T-helper 2 cell treated with Interferon-gamma antibody and Interleukin-4, amounts not matched to agents 5 μg/mL and 100 μg/mL, for 36 hours (primary cell): Measurements from ENCODE around the gene PRUNE2.

ENCODE experiments used
- DNase-seq: peaks from one replicate; pipeline ENCODE4 v3.0.0; 2021; ENCODE audit warnings: low spot score
- H3K27ac Mint-ChIP-seq: one replicate; pipeline ENCODE4 v1.8.0; 2021; ENCODE audit warnings: mild to moderate bottlenecking, mixed read lengths
- H3K27me3 Mint-ChIP-seq: one replicate; pipeline ENCODE4 v1.8.0; 2021; ENCODE audit warnings: low read depth, mixed read lengths
- H3K36me3 Mint-ChIP-seq: one replicate; pipeline ENCODE4 v1.8.0; 2021; ENCODE audit warnings: low read depth, mixed read lengths
- H3K4me1 Mint-ChIP-seq: one replicate; pipeline ENCODE4 v1.8.0; 2021; ENCODE audit warnings: low read depth, mixed read lengths
- H3K4me3 Mint-ChIP-seq: one replicate; pipeline ENCODE4 v1.8.0; 2022; ENCODE audit warnings: mild to moderate bottlenecking, moderate library complexity, mixed read lengths
- H3K9me3 Mint-ChIP-seq: one replicate; pipeline ENCODE4 v1.8.0; 2021; ENCODE audit warnings: mixed read lengths

PRUNE2 gene

DNA sequence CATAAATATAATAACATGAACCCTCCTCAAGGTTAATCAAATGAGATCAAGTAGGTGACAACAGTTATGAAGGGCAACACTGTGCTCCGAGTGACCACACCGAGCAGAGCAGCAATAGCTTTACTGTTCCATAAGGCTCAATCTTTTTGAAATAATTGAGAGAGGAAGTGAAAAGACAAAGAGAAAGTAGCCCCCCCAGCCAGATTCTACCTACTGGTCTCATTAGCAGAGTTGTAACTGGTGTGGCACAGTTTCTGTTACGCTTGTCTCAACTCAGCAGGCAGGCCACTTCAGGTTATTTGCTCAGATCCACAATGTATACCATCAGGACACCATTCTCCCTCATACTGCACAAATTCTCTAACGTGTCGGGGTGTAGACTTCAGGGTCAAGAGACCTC lies 14.0 kb downstream of the PRUNE2 start:
- Mint-ChIP-seq H3K36me3 (no peaks in the 10 kb centered on the region), H3K4me1 (no peaks in the 10 kb centered on the region), H3K4me3 (no peak overlapping the region), H3K27me3 (peaks cover 2% of the 10 kb centered on the region), H3K27ac (no peak overlapping the region), H3K9me3 (no peaks in the 10 kb centered on the region)
- no peak for DNase-seq

DNA sequence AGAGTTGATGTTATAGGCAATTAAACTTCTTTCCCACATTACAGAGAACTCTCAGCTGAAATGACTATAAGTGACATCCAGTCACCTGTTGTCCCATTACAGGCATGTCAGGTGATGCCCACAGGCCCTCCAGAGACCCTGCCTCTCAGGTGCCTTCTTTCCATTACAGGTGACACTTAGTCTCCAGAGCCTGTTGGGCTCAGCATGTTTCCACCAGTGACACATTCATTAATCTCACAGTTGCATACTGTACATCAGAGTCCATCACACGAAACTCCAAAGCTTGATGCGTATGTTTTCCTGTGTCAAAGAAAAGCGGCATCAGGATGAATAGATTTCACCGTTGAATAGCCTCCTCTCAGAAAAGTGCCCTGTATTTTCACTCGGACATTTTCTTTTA lies 14.6 kb downstream of the PRUNE2 start:
- H3K4me3 Mint-ChIP-seq = no peak overlapping the region
- H3K9me3 Mint-ChIP-seq = no peaks in the 10 kb centered on the region
- H3K36me3 Mint-ChIP-seq = no peaks in the 10 kb centered on the region
- no peaks in the 10 kb centered on the region for H3K4me1 Mint-ChIP-seq
- no peak overlapping the region for H3K27ac Mint-ChIP-seq
- no peak for DNase-seq
- peaks cover 2% of the 10 kb centered on the region for H3K27me3 Mint-ChIP-seq

DNA sequence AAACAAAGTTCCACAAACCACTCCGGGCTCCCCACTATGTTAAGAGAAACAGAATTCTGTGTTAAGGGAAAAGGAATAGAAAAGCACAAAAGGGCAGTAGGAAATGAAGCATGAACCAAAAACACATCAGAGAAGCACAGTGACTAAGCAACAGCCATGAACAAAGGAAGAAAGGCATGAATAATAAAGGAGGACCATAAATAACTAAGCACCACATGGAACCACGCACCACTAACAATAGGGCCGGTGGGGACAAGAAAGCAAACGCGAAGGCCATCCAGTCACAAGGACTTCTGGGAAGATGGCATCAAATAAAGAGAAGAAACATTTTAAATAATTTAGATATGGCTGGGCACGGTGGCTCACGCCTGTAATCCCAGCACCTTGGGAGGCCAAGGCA lies 18.0 kb downstream of the PRUNE2 start:
- Mint-ChIP-seq H3K27me3 (peaks cover 2% of the 10 kb centered on the region), H3K27ac (no peak overlapping the region), H3K4me3 (no peak overlapping the region), H3K4me1 (no peaks in the 10 kb centered on the region), H3K9me3 (no peaks in the 10 kb centered on the region), H3K36me3 (no peaks in the 10 kb centered on the region)
- no peak for DNase-seq

DNA sequence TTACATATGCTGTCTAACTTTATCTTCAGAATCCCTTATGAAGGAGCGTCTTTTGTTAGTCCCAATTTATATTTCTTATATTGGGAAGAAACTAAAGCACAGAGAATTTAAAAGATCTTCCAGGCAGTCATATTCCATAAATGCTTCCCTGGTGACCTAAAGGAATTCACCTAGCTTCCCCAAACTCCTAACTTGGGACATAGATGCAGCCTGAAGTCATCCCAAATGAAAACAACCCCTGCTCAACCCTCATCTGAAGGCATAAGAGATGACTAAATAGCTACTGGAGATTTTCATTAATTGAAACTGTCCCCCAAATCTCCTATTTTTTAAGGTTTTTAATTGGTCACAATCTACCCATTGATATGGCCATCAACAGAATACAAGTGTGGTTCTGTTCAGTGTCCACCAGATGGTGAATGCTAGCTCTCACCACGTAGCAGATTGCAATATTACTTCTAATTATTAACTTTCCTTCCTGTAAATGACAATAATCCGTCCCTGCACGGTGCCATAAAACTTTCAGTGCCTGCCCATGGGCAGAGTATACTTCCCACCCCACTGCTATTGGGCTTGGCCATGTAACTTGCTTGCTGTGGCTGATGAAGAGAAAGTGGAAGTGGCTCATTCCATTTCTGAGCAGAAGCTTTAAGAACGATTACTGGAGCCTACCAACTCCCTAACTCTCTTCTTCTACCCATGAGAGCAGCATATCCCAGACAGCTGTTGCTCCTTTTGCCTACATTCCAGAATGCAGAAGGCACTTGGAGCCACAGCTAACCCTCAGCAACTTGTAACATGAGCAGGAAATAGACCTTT lies 18.7 kb downstream of the PRUNE2 start:
- Mint-ChIP-seq H3K4me3 (no peak overlapping the region), H3K9me3 (no peaks in the 10 kb centered on the region), H3K36me3 (no peaks in the 10 kb centered on the region), H3K27ac (no peak overlapping the region), H3K27me3 (peaks cover 2% of the 10 kb centered on the region), H3K4me1 (no peaks in the 10 kb centered on the region)
- no peak for DNase-seq

DNA sequence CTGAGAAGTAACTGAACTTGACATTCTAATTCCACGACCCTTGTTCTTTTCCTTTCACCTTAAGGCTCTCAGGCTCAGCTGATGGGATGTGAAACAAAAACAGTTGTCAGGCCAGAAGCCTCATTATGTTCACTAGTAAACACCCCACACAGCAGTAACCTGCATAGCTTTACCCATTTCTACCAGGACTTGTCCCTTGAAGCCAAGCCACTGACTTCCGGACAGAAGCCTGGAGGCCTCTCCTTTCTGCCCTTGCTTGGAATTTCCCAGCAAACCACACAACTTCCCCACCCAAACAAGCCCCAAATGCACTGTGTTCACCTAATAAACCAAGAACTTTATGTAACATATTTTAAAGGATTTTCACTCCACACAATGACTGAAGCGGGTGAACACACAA lies 19.6 kb downstream of the PRUNE2 start:
- Mint-ChIP-seq H3K27me3 (peaks cover 2% of the 10 kb centered on the region), H3K27ac (no peak overlapping the region), H3K4me1 (no peaks in the 10 kb centered on the region), H3K36me3 (no peaks in the 10 kb centered on the region), H3K9me3 (no peaks in the 10 kb centered on the region), H3K4me3 (no peak overlapping the region)
- DNase-seq = no peak

DNA sequence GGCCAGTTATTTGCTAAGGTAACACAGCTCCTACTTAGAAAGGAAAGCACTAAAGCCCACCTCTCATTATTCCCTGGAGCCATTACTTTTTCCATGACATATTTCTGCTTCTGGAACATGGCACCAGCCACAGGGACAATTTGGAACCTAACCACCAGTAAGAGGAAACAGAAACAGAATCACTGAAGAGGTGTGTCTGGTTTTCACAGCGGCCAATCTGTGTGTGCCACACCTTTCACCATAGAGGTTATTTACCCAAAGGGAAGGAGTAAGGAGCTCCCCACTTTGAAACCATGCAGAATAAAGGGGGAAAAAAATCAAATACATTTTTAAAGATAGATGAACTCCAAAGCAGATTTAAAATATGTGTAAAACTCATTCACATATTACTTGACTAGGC lies 21.1 kb downstream of the PRUNE2 start:
- Mint-ChIP-seq H3K4me1 (no peaks in the 10 kb centered on the region), H3K9me3 (no peaks in the 10 kb centered on the region), H3K36me3 (no peaks in the 10 kb centered on the region), H3K4me3 (no peak overlapping the region), H3K27ac (no peak overlapping the region), H3K27me3 (peaks cover 2% of the 10 kb centered on the region)
- DNase-seq = no peak

DNA sequence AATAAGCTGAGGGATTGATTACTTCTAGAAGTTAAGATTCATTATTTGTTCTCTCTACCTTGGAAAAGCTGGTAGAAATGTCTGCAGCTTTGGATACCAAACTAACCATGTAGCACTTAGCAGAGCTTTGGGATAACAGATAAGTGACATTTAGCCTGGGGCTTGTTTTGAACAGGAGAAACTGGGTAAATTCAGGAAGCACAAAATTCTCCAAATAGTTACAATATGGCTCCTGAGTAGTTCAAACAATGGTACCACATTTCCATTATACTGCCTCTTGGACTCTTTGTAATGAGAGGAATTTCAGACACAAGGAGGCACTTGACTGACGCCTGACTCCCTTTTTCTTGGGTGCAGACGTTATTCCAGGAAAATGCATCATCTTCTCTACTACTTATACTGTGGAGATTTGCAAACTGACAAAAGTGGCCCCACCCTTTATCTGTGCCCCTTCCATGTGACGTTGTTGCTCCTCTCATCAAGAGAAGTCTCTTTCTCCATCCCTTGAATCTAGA lies 22.5 kb downstream of the PRUNE2 start:
- Mint-ChIP-seq H3K27me3 (peaks cover 2% of the 10 kb centered on the region), H3K27ac (no peak overlapping the region), H3K9me3 (no peaks in the 10 kb centered on the region), H3K4me3 (no peak overlapping the region), H3K36me3 (no peaks in the 10 kb centered on the region), H3K4me1 (no peaks in the 10 kb centered on the region)
- DNase-seq = no peak

DNA sequence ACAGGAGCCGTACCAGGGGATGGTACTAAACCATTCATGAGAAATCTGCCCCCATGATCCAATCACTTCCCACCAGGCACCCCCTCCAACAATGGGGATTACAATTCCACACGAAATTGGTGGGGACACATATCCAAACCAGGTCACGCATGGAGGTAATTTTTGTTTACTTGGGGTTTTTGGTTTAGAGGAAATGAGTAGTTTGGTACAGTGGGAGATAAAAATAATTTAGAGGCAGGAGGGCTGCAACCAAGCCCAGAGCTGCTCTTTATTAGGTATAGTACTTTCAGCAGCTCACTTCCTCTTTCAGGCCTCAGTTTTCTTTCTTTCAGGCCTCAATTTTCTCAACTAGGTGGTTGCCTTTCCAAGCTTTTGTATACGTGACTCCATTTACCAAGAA lies 23.2 kb downstream of the PRUNE2 start:
- no peak for DNase-seq
- Mint-ChIP-seq H3K27me3 (no peaks in the 10 kb centered on the region), H3K27ac (no peak overlapping the region), H3K4me1 (no peaks in the 10 kb centered on the region), H3K9me3 (no peaks in the 10 kb centered on the region), H3K4me3 (no peak overlapping the region), H3K36me3 (no peaks in the 10 kb centered on the region)

DNA sequence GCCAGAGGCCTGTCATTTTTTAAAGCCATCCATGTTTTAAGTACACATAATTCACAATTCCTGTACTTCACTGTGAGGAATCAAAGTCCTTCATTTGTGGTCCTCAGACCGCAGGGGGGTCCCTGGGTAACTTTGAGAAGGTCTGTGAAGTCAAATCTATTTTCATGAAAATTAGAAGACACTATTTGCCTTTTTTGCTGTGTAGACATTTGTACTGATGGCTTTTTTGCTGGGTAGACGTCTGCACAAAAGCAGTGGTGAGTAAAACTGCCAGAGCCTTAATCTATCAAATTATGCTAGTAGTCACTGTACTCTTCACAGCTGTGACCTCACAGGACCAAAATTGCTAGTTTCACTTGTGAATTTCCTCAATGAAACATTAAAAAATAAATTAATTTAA lies 25.7 kb downstream of the PRUNE2 start:
- Mint-ChIP-seq H3K36me3 (no peaks in the 10 kb centered on the region), H3K9me3 (no peaks in the 10 kb centered on the region), H3K4me1 (no peaks in the 10 kb centered on the region), H3K4me3 (no peak overlapping the region), H3K27ac (no peak overlapping the region), H3K27me3 (no peaks in the 10 kb centered on the region)
- no peak for DNase-seq

DNA sequence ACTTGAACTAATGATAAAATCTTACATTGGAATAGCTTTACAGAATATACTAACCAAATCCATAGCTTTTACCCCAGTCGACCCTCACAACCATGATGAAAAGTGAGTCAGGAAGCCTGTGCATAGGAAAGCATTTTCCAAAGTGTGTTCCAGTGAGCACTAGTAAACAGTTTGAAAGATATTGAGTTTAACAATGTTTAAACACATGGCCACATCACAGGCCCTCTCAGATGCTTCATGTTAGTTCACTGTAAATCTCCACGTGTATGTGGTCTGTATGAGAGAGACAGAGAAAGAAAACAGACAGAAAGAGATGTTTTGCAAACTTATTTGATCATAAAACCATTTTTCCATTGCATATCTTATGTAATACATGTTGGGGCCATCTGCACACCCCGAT lies 27.0 kb downstream of the PRUNE2 start:
- no peak overlapping the region for H3K4me3 Mint-ChIP-seq
- H3K27ac Mint-ChIP-seq = no peak overlapping the region
- H3K27me3 Mint-ChIP-seq = no peaks in the 10 kb centered on the region
- H3K4me1 Mint-ChIP-seq = no peaks in the 10 kb centered on the region
- no peak for DNase-seq
- H3K9me3 Mint-ChIP-seq = no peaks in the 10 kb centered on the region
- H3K36me3 Mint-ChIP-seq = no peaks in the 10 kb centered on the region

DNA sequence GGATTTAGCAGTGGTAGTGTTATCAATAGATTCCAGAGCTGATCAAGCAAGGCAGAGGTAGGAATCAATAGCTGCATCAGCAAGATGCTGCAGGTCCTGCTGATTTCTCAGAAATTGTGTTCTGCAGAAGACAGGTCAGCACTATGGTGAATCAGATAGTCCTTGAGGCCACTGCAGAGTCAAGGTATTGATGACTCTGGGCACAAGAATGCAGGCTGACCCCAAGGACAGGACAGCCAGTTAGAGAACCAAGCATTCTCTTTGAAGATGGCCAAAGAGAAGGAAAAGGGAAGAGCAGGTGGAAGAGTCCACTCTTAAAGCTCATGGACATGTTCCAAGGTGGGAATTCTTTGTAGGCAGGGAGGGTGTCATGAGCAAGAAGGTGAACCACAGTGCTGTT lies 28.0 kb downstream of the PRUNE2 start:
- H3K9me3 Mint-ChIP-seq = no peaks in the 10 kb centered on the region
- H3K4me1 Mint-ChIP-seq = no peaks in the 10 kb centered on the region
- no peaks in the 10 kb centered on the region for H3K36me3 Mint-ChIP-seq
- no peak for DNase-seq
- H3K27me3 Mint-ChIP-seq = peaks cover 1% of the 10 kb centered on the region
- no peak overlapping the region for H3K4me3 Mint-ChIP-seq
- no peak overlapping the region for H3K27ac Mint-ChIP-seq

DNA sequence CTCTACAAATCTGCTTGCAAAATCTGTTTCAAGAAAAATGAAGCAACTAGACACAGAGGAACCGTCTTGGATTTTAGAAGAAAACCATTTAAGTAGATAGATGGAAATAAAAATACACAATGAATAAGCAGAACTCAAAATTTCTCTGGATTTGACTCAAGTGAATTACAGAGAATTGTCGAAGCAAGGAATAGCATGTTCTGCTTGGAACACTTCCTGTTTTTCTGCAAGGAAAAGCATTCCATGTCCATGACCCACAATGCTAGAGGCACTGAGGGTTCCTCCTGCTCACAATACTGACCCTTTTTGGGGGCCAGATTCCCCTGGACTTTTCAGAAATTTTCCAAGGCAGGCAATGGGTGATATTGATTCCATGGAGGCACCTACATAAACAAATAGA lies 29.8 kb downstream of the PRUNE2 start:
- DNase-seq = no peak
- Mint-ChIP-seq H3K4me1 (no peaks in the 10 kb centered on the region), H3K27me3 (peaks cover 1% of the 10 kb centered on the region)

DNA sequence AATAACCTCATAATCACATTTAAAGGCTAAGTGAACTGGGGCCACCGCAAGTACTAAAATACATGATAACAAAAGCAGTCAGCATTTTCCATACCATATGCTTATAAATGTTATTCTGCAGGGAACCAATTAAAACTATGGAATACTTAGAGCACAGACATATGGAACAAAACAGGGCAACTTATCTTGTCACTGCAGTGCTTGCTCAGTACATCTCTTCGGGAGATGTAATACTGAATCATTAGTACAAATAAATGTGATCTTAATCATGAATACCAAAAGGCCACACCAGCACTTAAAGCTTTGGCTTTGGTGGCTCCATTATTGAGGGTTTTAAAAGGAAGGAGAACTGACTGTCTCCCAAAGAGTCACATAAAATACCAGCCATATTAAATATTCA lies 32.1 kb downstream of the PRUNE2 start:
- Mint-ChIP-seq H3K9me3 (no peaks in the 10 kb centered on the region), H3K4me3 (no peak overlapping the region), H3K27ac (no peak overlapping the region), H3K36me3 (no peaks in the 10 kb centered on the region), H3K27me3 (peaks cover 1% of the 10 kb centered on the region), H3K4me1 (no peaks in the 10 kb centered on the region)
- no peak for DNase-seq

More for the DNA sequence above, 29.8 kb downstream of the PRUNE2 start:
- Mint-ChIP-seq H3K4me3 (no peak overlapping the region), H3K27ac (no peak overlapping the region), H3K36me3 (no peaks in the 10 kb centered on the region), H3K9me3 (no peaks in the 10 kb centered on the region)

DNA sequence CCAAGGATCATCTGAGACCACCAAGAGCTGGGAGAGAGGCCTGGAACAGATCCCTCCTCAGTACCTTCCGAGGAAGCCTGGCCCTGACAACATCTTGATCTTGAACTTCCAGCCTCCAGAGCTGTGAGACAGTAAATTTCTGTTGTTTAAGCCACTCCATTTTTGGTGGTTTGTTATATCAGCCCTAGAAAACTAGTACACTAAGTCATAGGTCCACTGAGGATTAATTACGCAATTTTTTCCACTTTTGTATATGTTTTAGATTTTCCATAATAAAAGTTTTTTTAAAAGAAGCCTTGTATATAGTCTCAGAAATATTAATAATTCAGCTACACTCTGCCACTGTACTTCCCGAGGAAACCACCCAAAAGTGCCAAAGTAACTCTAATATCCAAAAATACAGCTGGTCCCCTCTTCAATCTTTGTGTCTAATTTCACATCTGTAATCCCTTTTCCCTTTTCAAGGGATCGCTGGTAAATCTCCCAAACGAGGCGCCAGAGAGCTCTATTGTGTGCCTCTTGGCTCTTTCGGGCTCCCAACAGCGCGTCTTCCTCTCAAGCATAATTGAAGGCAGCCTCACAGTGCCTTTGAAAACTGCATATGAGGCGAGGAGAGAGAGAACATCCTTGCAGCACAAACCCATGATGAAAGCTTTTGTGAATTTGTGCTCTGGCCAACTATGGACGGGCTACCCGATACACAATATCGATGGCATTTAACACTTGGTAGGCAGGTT lies 32.7 kb downstream of the PRUNE2 start:
- Mint-ChIP-seq H3K4me1 (no peaks in the 10 kb centered on the region), H3K27me3 (peaks cover 1% of the 10 kb centered on the region), H3K27ac (no peak overlapping the region), H3K9me3 (no peaks in the 10 kb centered on the region), H3K36me3 (no peaks in the 10 kb centered on the region), H3K4me3 (no peak overlapping the region)
- no peak for DNase-seq
